ENCODE data around the gene ADA. TPM values are rescaled to one million over a fixed set of nuclear protein-coding genes. Genes with fewer than 3 reads are reported as not detected.

The ADA gene
- total and polyA plus RNA-seq, 2 of the 4 experiments (the other 2 are of a cell fraction): 8.1 to 11.0 TPM

GRCh38 chr20:44684047-44684967, 32.8 kb upstream of the ADA start:
- Histone ChIP-seq H3K23ac (ENCODE audit: low read depth, low read length) (no peak overlapping the region), H3K14ac (replicated peaks; ENCODE audit: low read depth, low read length) (no peak overlapping the region), H2BK120ac (ENCODE audit: low read depth, low read length) (no peak overlapping the region), H2AK5ac (ENCODE audit: low read depth, low read length) (no peak overlapping the region), H3K4me2 (ENCODE audit: low read depth, low read length) (no peak overlapping the region), H3K27ac (ENCODE audit: insufficient read depth, low read length) (no peak overlapping the region), H4K8ac (ENCODE audit: low read depth in 2 of 2, low read length in 2 of 2) (no peak overlapping the region), H3K18ac (ENCODE audit: low read depth, low read length) (no peak overlapping the region), H3K9ac (ENCODE audit: low read depth, low read length) (no peak overlapping the region), H3K4ac (ENCODE audit: low read depth, low read length) (no peak overlapping the region), H3K27me3 (ENCODE audit: control insufficient read depth, insufficient read depth, low read length) (peaks cover 9% of the 10 kb centered on the region), H4K91ac (ENCODE audit: insufficient read depth, low read depth, low read length) (no peak overlapping the region), H3K9me1 (ENCODE audit: insufficient read depth, low read length) (no peaks in the 10 kb centered on the region), H2BK20ac (ENCODE audit: low read depth, low read length) (no peak overlapping the region), H3K4me3 (ENCODE audit: insufficient read depth, low read depth, low read length) (no peak overlapping the region), H3K79me1 (ENCODE audit: low read depth in 1 of 2, low read length in 2 of 2) (no peaks in the 10 kb centered on the region), H3K56ac (ENCODE audit: extremely low read depth, insufficient read depth, low read length) (no peak overlapping the region), H3K9me3 (ENCODE audit: control insufficient read depth, insufficient read depth, low read length) (no peaks in the 10 kb centered on the region), H3K4me1 (ENCODE audit: control insufficient read depth, insufficient read depth, low read length) (no peaks in the 10 kb centered on the region), H3K36me3 (ENCODE audit: control insufficient read depth, insufficient read depth, low read length) (no peaks in the 10 kb centered on the region), H2AK9ac (replicated peaks; ENCODE audit: low read depth, low read length, poor library complexity) (no peak overlapping the region), H2BK15ac (ENCODE audit: low read depth, low read length) (no peak overlapping the region), H4K20me1 (ENCODE audit: insufficient read depth, low read length) (no peaks in the 10 kb centered on the region), H2BK5ac (ENCODE audit: low read depth, low read length, poor library complexity, severe bottlenecking) (no peak overlapping the region), H2AFZ (replicated peaks; ENCODE audit: low read length, poor library complexity) (no peak overlapping the region), H4K5ac (ENCODE audit: low read depth, low read length) (no peak overlapping the region)
- TF ChIP-seq RFX5 (IDR thresholded peaks at IDR 0.05; ENCODE audit: low read depth, low read length) (no peak), ELK1 (IDR thresholded peaks at IDR 0.05; ENCODE audit: borderline replicate concordance, low read depth, low read length) (no peak), NFE2L2 (IDR thresholded peaks at IDR 0.05; ENCODE audit: low read depth, low read length) (no peak)
- DNase-seq: no peak
- dilution Hi-C loops (cut with HindIII; ENCODE audit: low sequenced_read_pairs, unreplicated experiment): no loop called here
- intact Hi-C loops (cut with micrococcal nuclease): no loop called here
- no peak for ATAC-seq (ENCODE audit: low read depth)
- in situ Hi-C loops (cut with MboI; ENCODE audit: low sequenced_read_pairs): loop anchor here (10.0 kb wide), 1 partner anchor 180 kb away; no protein-coding TSS in a partner anchor
- POLR2A ChIA-PET (ENCODE audit: unreplicated experiment): no interaction called here
- CTCF ChIA-PET: interaction anchor here (0.6 to 4.5 kb wide), 11 partner anchors 12 to 301 kb away, joined by 3 to 31 read pairs (median 3); no protein-coding TSS in a partner anchor
- BruUV-seq (replicated peaks): no TSS peak
- 0% methylated on average over 1 of the region's 6 CpGs; no CpG with 5 or more reads in 1 of the 2 experiments for WGBS, 2 experiments (ENCODE audit: extremely low coverage in 2 of 2, insufficient read length in 1 of 2)
